T-helper 17 cell (primary cell): Measurements from ENCODE around the gene INPP5J. TPM values are rescaled to one million over a fixed set of nuclear protein-coding genes. Genes with fewer than 3 reads are reported as not detected.
"Not testable (repeated sequence)": the region's sequence is repeated elsewhere in the genome, so short reads cannot be mapped to it uniquely, and the experiment has no call there.

Experiments used
- ATAC-seq: fragments of 150-1000 bp; cut with Tn5 transposase; 2 replicates; pipeline ENCODE4 v1.10.0; 2021; ENCODE audit warnings: mild to moderate bottlenecking, moderate library complexity
- DNase-seq, 3 donors: peaks; one replicate each; pipeline versions ENCODE4 v3.0.0 to v3.0.0-alpha.2; 2020 to 2021
- H3K9me3 ChIP-seq: one replicate; pipeline ENCODE4 v1.7.0; 2013; ENCODE audit warnings: low read length, mild to moderate bottlenecking; ENCODE audit not compliant: control insufficient read depth, poor library complexity, severe bottlenecking
- H3K27ac Mint-ChIP-seq: one replicate; pipeline ENCODE4 v1.8.0; 2022; ENCODE audit warnings: mild to moderate bottlenecking, moderate library complexity, mixed read lengths
- H3K27me3 Mint-ChIP-seq: one replicate; pipeline ENCODE4 v1.8.0; 2022; ENCODE audit warnings: mixed read lengths
- H3K36me3 Mint-ChIP-seq: one replicate; pipeline ENCODE4 v1.8.0; 2022; ENCODE audit warnings: low read depth, mixed read lengths
- H3K4me1 Mint-ChIP-seq: one replicate; pipeline ENCODE4 v1.8.0; 2022; ENCODE audit warnings: mild to moderate bottlenecking, mixed read lengths
- H3K4me3 Mint-ChIP-seq: one replicate; pipeline ENCODE4 v1.8.0; 2022; ENCODE audit warnings: mild to moderate bottlenecking, moderate library complexity, mixed read lengths
- total RNA-seq, 4 donors: library from RNA in 2 of 4; stranded (reverse) in 2 of 4; gene quantifications; one replicate each; pipeline ENCODE4 v1.2.3 and lab custom pipeline; 2022 to 2026

Gene INPP5J
- total RNA-seq, 2 donors from 2014 or later, result 0.25 TPM; not detected in 1

DNA sequence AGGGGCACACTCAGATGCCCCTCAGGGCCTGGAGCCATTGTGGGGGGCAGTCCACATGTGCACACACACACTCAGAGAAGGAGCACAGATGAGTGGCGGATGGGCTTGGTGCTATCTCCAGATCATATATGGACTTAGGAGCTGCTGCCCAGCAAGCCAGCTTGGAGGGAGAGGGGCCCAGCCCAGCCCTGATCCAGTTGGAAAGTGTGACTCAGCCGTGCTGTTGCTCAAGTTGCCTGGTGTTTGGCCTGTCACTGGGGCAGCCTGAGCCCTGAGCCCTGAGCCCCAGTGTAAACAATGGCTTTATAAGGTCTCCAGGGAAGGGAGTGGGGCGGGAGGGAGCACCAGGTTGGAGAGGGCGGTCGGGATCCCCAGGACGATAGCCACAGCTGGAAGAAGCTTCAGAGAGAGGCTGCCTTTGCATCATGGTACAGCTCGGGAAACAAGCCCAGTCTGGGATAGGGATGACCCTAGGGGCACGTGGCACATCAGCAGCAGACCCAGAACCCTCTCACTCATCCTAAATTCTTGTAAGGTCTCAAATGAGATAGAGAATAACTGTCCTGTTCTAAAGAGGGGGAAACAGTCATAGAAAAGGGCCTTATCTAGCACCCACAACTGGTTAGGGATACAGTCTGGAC lies 20.2 kb upstream of the INPP5J start:
- Mint-ChIP-seq H3K36me3 (no peaks in the 10 kb centered on the region), H3K27me3 (no peaks in the 10 kb centered on the region), H3K4me3 (no peak overlapping the region), H3K4me1 (peaks cover 9% of the 10 kb centered on the region), H3K27ac (no peak overlapping the region)
- H3K9me3 ChIP-seq, result no peaks in the 10 kb centered on the region
- ATAC-seq (no peak), DNase-seq (no peak)

DNA sequence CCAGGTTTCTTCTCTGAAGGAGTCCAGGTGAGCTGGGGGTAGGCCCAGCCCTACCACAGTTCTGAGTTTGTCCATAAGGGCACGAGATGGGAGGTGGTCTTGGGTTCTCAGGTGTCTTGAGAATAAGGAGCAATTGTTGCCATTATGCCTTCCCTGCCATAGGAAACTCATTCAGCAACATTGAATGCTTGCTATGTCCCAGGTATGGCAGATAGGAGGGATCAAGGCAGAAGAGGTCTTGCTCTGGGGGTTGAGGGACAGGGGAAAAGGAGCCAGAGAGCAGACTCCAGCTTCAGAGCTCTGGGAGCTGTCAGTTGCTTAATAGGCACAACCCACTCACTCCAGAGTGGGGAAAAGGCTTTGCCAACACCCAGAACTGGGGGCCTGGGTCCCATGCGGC lies 19.7 kb upstream of the INPP5J start:
- DNase-seq (no peak), ATAC-seq (no peak)
- no peaks in the 10 kb centered on the region for H3K9me3 ChIP-seq
- H3K36me3 Mint-ChIP-seq, result no peaks in the 10 kb centered on the region
- H3K27me3 Mint-ChIP-seq, result no peaks in the 10 kb centered on the region
- no peak overlapping the region for H3K27ac Mint-ChIP-seq
- H3K4me3 Mint-ChIP-seq, result no peak overlapping the region
- peaks cover 15% of the 10 kb centered on the region for H3K4me1 Mint-ChIP-seq

DNA sequence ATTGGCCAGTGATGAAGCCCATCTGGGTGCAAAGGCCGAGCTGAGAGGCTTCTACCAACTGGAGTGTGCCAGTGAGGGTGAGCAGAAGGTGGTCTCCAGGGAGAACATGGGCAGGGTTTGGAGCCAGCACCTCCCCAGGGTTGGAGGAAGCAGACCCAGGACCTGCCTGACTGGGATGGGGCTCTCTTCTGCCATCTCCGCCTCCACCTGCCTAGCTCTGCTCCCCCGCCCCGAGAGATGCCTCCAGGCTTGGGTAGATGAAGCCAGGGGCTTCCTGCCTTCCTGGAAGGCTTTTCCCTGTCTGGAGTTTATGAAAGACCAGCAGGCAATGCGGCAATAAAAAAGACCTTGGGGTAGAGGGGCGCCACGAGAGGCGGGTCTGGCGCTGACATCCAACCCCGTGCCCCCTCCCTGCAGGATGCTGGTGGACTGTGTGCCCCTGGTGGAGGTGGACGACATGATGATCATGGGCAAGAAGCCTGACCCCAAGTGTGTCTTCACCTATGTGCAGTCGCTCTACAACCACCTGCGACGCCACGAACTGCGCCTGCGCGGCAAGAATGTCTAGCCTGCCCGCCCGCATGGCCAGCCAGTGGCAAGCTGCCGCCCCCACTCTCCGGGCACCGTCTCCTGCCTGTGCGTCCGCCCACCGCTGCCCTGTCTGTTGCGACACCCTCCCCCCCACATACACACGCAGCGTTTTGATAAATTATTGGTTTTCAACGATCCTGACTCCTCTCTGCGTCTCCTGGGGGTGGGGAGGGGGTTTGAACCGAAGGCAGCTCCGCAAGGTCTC lies 18.7 kb upstream of the INPP5J start:
- DNase-seq, result no peak
- no peak overlapping the region for H3K27ac Mint-ChIP-seq
- H3K27me3 Mint-ChIP-seq, result no peaks in the 10 kb centered on the region
- H3K4me1 Mint-ChIP-seq, result peaks cover 16% of the 10 kb centered on the region
- H3K36me3 Mint-ChIP-seq, result no peaks in the 10 kb centered on the region
- no peak for ATAC-seq
- H3K4me3 Mint-ChIP-seq, result no peak overlapping the region
- H3K9me3 ChIP-seq, result no peaks in the 10 kb centered on the region

DNA sequence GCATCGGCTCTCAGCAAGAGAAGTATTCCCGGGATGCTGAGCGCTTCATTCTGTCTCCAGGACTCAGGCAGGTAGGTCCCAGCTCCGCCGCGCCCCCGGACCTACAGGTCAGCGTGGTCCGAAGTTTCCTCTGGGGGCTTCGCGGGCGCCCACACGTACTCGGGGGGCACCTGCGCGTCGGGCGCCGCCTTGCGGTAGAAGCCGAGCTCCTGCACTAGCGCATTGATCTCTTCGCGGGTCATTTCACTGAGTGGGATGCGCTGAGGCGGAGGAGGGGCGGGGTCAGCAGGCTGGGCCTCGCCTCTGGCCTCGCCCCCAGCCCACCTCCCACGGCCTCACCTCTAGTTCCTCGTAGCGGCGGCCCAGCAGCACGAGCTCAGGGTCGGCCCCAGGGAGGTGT lies 17.9 kb upstream of the INPP5J start:
- Mint-ChIP-seq H3K36me3 (no peaks in the 10 kb centered on the region), H3K27me3 (no peaks in the 10 kb centered on the region), H3K4me3 (no peak overlapping the region), H3K27ac (no peak overlapping the region), H3K4me1 (peaks cover 16% of the 10 kb centered on the region)
- no peaks in the 10 kb centered on the region for H3K9me3 ChIP-seq
- DNase-seq (no peak), ATAC-seq (no peak)

DNA sequence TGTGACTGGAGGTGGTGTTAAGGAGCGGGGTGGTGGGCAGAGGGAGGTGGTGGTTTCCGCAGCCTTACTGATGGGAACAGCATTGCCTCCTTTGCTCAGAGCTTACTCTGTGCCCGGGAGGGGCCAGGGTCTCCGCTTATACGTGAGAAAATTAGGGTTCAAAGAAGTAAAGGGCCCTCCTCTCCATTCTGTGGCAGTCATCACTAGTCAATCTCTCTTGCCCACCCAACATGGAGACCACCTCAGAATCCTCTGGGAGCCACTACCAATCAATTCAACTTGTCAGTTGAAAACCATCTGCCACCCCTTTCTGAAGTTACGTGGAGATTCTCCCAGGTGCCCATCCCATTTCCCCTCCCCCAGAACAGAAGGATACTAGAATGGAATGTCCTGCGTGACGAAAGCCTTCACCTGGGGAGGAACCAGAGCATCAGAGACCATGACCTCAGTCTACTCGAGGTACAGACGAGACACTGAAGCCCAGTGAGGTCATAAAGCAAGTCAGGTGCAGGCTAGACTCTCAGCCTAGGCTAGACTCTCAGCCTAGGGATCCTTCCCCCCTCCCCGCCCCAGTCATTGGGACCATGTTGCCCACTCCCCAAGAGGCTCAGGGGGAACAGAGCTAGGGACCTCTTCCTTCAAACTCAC lies 17.4 kb upstream of the INPP5J start:
- Mint-ChIP-seq H3K4me1 (peaks cover 16% of the 10 kb centered on the region), H3K36me3 (no peaks in the 10 kb centered on the region)
- DNase-seq, result no peak

DNA sequence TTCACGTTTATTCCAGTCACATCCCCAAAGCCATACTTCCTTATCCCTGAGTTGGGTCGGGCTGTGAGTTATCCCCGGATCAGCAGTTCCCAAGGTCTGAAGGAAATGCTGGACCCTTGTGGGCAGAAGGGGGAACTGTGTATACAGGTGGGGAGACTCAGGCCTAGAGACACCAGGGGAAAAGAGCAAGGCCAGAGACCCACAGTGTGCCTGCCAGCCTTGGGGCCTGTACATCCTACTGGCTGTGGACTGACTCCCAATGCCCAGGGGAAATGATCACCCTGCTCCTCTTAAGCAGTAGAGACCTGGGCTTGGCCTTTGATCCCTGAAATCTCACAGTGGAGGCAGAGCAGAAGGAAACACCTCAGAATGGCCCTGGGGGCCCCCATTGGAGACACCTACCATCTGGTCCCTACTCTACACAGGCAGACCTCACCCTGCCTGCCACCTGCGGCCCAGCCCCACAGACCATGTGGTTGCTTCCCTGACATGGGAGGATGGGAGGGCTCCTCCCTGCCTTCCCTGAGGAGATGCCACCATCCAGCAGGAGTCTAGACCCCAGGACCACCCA lies 16.7 kb upstream of the INPP5J start:
- Mint-ChIP-seq H3K4me1 (peaks cover 16% of the 10 kb centered on the region), H3K27ac (no peak overlapping the region), H3K27me3 (no peaks in the 10 kb centered on the region), H3K36me3 (no peaks in the 10 kb centered on the region), H3K4me3 (peak overlapping the region; percentile 97)
- ATAC-seq (no peak), DNase-seq (no peak)
- no peaks in the 10 kb centered on the region for H3K9me3 ChIP-seq

More for the DNA sequence above, 17.4 kb upstream of the INPP5J start:
- H3K9me3 ChIP-seq, result no peaks in the 10 kb centered on the region
- Mint-ChIP-seq H3K27ac (no peak overlapping the region), H3K27me3 (no peaks in the 10 kb centered on the region), H3K4me3 (no peak overlapping the region)
- ATAC-seq, result no peak

DNA sequence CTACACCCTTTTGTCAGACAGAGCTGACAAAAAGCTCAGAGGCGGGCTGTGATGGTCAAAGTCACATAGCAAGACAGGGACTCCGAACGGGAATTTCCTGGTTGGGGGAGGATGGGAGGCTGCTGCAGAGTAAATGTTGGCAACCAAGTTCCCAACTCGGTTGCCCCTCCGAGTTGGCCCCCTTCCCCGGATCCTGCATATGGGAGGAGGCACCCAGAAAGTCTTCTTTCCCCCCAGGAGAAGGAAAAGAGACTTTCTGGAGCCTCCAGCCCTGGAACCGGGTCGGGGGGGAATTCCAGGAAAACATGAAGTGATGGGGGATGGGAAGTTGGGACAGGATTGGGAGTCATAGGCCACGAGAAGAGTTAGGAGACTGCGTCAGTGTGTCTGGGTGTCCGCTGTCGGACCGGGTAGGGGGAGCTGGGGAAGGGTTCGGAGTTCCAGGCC lies 16.0 kb upstream of the INPP5J start:
- Mint-ChIP-seq H3K36me3 (no peaks in the 10 kb centered on the region), H3K27me3 (no peaks in the 10 kb centered on the region), H3K4me1 (peaks cover 16% of the 10 kb centered on the region), H3K4me3 (peak overlapping the region; percentile 97), H3K27ac (peak overlapping the region; percentile 91)
- DNase-seq, result no peak
- no peak for ATAC-seq
- H3K9me3 ChIP-seq, result no peaks in the 10 kb centered on the region

DNA sequence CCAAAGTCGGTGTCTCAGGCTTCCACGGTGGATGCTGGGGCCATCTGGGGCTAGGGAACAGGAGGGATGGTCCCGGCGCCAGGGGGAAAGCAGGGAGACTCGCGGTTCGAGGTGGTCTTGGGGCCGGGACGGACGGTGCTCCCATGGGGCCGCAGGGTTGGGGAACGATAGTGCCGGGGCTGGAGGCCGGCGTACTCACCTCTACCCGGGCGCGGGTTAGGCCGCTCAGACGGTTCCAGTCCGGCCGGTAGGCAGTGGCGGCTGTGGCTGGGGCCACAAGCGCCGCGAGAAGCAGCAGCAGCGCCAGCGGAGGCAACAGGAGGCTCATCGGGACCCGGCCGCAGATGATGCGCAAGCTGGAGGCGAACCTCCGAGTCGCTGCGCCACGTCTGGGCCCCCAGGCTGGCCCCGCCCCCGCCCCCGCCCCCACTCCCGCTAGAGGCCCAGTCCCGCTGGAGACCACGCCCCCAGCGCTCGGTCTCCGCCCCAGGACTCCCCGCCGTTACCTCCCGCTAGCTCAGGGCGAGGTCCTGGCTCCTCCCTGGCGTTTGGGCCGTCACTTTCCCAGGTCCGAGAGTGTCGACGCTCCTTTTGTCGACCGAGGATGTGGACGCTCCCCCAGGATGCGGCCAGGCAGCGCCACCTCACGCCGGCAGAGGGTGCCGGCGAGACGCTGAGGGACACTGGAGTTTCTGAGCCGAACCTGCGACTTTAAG lies 15.4 kb upstream of the INPP5J start, which contains the start of gene SELENOM:
SELENOM (minus strand) TSS at position 391 of the 716 bp plus-strand sequence; CDS start at position 328, 63 bp downstream.
- Mint-ChIP-seq H3K4me1 (peaks cover 16% of the 10 kb centered on the region), H3K36me3 (no peaks in the 10 kb centered on the region), H3K4me3 (peak within 1 kb of the TSS; percentile 97), H3K27ac (peak within 1 kb of the TSS; percentile 91), H3K27me3 (no peaks in the 10 kb centered on the region)
- H3K9me3 ChIP-seq, result no peaks in the 10 kb centered on the region
- ATAC-seq, result peak; percentile 96
- DNase-seq, result peak; percentile 76 to 89 (median 85)

DNA sequence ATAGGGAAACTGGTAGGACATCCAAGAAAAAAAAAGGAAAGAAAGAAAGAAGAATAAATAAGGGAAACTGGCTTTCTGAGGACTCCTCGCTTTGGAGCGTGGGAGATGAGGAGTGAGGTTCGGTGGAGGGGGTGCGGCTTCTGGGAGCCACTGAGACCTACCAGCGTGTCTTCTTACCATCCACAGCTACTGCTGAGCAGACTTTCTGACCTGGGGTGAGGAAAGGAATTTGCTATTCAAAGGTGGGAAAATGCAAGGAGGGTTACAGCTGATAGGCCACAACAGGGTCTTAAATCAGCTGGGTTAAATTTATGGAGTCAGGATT lies 14.9 kb upstream of the INPP5J start:
- Mint-ChIP-seq H3K27me3 (no peaks in the 10 kb centered on the region), H3K4me3 (peak overlapping the region; percentile 97), H3K4me1 (peaks cover 16% of the 10 kb centered on the region), H3K36me3 (no peaks in the 10 kb centered on the region), H3K27ac (peak overlapping the region; percentile 91)
- DNase-seq (no peak), ATAC-seq (peak; percentile 29)
- no peaks in the 10 kb centered on the region for H3K9me3 ChIP-seq

DNA sequence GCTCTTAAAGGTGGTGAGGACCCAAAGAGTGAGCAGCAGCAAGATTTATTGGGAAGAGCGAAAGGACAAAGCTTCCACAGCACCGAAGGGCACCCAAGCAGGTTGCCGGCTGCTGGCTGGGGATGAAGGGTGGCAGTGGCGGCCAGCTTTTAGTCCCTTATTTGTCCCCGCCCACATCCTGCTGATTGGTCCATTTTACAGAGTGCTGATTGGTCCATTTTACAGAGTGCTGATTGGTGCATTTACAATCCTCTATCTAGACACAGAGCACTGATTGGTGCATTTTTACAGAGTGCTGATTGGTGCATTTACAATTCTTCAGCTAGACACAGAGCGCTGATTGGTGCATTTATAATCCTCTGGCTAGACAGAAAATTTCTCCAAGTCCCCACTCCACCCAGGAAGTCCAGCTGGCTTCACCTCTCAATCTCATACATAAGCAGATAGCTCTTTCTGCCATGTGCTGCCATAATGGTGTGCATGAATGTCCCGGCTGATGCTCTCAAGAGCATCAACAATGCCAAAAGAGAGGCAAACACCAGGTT lies 10.1 kb upstream of the INPP5J start:
- ATAC-seq, DNase-seq, H3K27me3 Mint-ChIP-seq, H3K4me3 Mint-ChIP-seq, H3K27ac Mint-ChIP-seq, H3K36me3 Mint-ChIP-seq, H3K4me1 Mint-ChIP-seq, H3K9me3 ChIP-seq: not testable (repeated sequence)

DNA sequence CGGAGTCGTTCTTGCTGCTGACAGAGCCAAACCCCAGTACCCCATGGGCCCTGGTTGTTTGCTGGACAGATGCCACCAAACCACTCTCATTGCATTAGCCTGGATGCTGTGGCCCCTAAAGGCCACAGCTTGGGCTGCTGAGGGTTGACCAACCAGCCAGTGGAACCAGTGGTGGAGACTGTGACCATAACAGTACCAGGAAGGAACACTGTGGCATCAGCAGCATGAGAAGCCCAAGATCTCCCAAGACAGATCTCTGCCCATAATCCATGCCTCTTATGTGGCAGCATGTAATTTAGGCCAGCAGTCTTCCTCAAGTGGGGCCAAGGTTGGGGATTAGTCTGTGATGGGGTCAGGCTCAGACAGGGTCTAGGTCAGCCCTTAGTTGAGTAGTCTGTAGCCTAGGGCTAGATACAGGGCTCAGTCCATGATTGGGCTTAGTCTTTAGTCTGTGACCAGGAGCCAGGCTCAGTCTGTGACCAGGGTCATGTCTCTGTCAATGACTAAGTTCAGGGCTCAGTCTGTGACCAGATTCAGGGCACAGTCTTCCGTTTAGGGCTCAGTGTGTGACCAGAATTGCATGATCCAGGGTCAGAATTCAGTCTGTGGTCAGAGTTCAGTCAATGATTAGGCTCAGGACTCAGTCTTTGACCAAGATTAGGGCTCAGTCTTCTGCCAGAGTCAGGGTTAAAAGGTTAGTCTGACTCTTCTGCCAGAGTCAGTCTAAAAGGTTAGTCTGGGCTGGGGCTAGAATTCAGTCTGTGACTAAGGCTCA lies 4.5 kb upstream of the INPP5J start:
- no peak overlapping the region for H3K4me3 Mint-ChIP-seq
- H3K27ac Mint-ChIP-seq, result no peak overlapping the region
- no peak for ATAC-seq
- no peaks in the 10 kb centered on the region for H3K27me3 Mint-ChIP-seq
- H3K36me3 Mint-ChIP-seq, result no peaks in the 10 kb centered on the region
- no peaks in the 10 kb centered on the region for H3K9me3 ChIP-seq
- no peaks in the 10 kb centered on the region for H3K4me1 Mint-ChIP-seq
- DNase-seq, result no peak

DNA sequence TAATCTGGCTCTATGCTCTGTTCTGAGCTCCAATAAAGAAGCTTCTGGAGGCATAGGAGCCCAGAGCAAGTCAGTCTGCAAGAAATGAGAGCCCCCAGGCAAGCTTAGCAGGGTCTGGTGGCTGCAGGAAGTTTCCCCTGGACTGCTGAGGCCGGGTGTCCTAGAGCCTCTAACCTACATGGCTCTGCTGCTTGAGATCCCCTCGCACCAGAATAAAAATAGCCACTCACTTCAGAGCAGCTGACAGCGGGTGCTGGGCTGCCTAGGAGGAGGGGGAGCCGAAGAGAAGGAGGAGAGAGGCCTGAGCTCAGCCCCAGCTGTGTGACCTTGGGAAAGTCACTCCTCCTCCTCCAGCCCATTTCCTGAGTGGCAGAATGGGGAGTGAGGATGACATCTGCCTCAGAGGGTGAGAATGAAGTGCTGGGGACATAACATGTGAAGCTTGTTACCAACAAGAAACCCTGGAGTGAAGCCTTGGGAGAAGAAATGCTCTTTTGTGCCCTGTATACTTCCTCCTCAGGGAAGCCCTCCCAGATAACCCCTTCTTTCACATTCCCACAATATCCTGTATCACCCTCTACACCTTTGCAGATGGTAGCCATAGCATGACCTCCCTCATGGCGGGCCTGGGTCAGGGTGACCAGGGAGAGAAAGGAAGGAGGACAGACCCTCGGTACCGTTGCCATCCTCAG lies 3.6 kb upstream of the INPP5J start:
- Mint-ChIP-seq H3K27me3 (no peaks in the 10 kb centered on the region), H3K4me1 (no peaks in the 10 kb centered on the region), H3K4me3 (no peak overlapping the region), H3K27ac (peak overlapping the region; percentile 82), H3K36me3 (no peaks in the 10 kb centered on the region)
- DNase-seq (no peak), ATAC-seq (no peak)
- H3K9me3 ChIP-seq, result no peaks in the 10 kb centered on the region
